Heart right ventricle (tissue), 16 donors: ENCODE measurements around the gene RNF43. TPM values are rescaled to one million over a fixed set of nuclear protein-coding genes. Genes with fewer than 3 reads are reported as not detected.

ENCODE experiments used
- ATAC-seq, 8 donors: fragments of 200-7000 bp; cut with Tn5 transposase; one replicate each; pipeline ENCODE4 v1.9.1; 2020; ENCODE audit warnings: mild to moderate bottlenecking in 8 of 8, moderate library complexity in 8 of 8, moderate number of reproducible peaks in 1 of 8
- DNase-seq, 2 donors: peaks; one replicate each; pipeline ENCODE4 v3.0.0-alpha.2; 2020
- H3K27ac ChIP-seq, 10 donors: fragments of 200-600 bp; sonication (generic) in 2 of 10; one replicate each; pipeline versions ENCODE4 v1.5.0 to v1.8.0; 2020 to 2022; ENCODE audit warnings: mild to moderate bottlenecking in 3 of 10
- H3K27me3 ChIP-seq, 7 donors: fragments of 200-600 bp; one replicate each; pipeline ENCODE4 v1.8.0; 2021 to 2022; ENCODE audit warnings: mild to moderate bottlenecking in 2 of 7
- H3K36me3 ChIP-seq, 9 donors: fragments of 200-600 bp; sonication (generic) in 1 of 9; one replicate each; pipeline versions ENCODE4 v1.5.0 to v1.8.0; 2020 to 2022; ENCODE audit warnings: mild to moderate bottlenecking in 2 of 9
- H3K4me1 ChIP-seq, 9 donors: fragments of 200-600 bp; sonication (generic) in 1 of 9; one replicate each; pipeline versions ENCODE4 v1.5.0 to v1.8.0; 2020 to 2022; ENCODE audit warnings: mild to moderate bottlenecking in 4 of 9
- H3K4me3 ChIP-seq, 10 donors: fragments of 200-600 bp; sonication (generic) in 2 of 10; one replicate each; pipeline versions ENCODE4 v1.5.0 to v1.8.0; 2020 to 2022; ENCODE audit warnings: mild to moderate bottlenecking in 7 of 10, moderate library complexity in 2 of 10
- H3K9me3 ChIP-seq, 11 donors: fragments of 200-600 bp in 10 of 11; sonication (generic) in 2 of 11; one replicate each; pipeline versions ENCODE4 v1.5.0 to v1.8.0; 2013 to 2022; ENCODE audit warnings: mild to moderate bottlenecking in 2 of 11, control low read depth in 1 of 11, moderate library complexity in 1 of 11
- WGBS, 2 donors: extraction: QIAGEN DNeasy Blood & Tissue Kit; methylation state at CpG; one replicate each; pipeline ENCODE4 v1.1.7; 2013; ENCODE audit warnings: inconsistent platforms in 1 of 2; 5-methylcytosine and 5-hydroxymethylcytosine counted together
- intact Hi-C, 10 donors: fragments of 100-400 bp; cut with DNase I; formaldehyde crosslinking; loops; one replicate each; pipeline versions ENCODE4 v1.11.1 to v1.14.2; 2022
- polyA plus RNA-seq, 2 donors: library from polyadenylated mRNA; stranded (reverse); fragments of 200-250 nt; gene quantifications; one replicate each; pipeline ENCODE4 v1.2.3, GENCODE V29; 2013
- total RNA-seq, 10 donors: library from RNA; stranded (reverse); fragmentation: NEBNext Ultra II Directional in 3 of 10; extraction: Animal tissue kit (Norgen Biotek cat#: 25700) in 3 of 10; gene quantifications; one replicate each; pipeline versions ENCODE4 v1.2.1 to v1.2.4, GENCODE V29; 2021 to 2023
- TF ChIP-seq, protein P1 (sequence below), 9 donors: fragments of 200-600 bp; sonication (generic) in 2 of 9; IDR thresholded peaks; one replicate each; pipeline versions ENCODE4 v1.5.0 to v1.8.0; 2021 to 2022; ENCODE audit warnings: antibody characterized with exemption in 9 of 9, mild to moderate bottlenecking in 5 of 9, moderate library complexity in 1 of 9
- donor health status: Arrhythmogenic right ventricular cardiomyopathy.
- donor health status: ischemic (EF 13 %, LVEDD 7.1; RV severe dilation, severe dysfunction).
- donor health status: healthy with polysubstance abuse.
- donor health status: DM: no; HTN: yes; CAD: no.
- donor health status: DM: no; HTN: no; CAD: no.
- donor health status: ischemic (EF 25% LVEDD 6.9; RV normal size, moderate dysfunction).
- donor health status: ischemic (EF 25% LVEDD 5.7; RV mildly dilated, moderate dysfunction).
- donor health status: healthy.
- donor health status: DM: yes; HTN: yes; CAD: no.
- donor health status: Ischemic cardiomyopathy.
- donor health status: ischemic (EF 35%, LVEDD 5.7; RV mildly dilated, moderate dysfunction).
- donor health status: nonischemic (EF 11% LVEDD 7.7; RV severe dilation, severe dysfunction).
- donor health status: DM: yes; HTN: yes; CAD: no.
- donor health status: PGD.
- donor health status: ischemic (EF 29% LVEDD 5.4; RV normal size, mild dysfunction).
- donor health status: nonischemic (EF 23%, LVEDD 6.1; RV moderate dilation, normal function).

RNF43 gene
- total and polyA plus RNA-seq, 12 donors, result 0.86 to 6.1 (median 3.6) TPM

- intact Hi-C loops, result no loop called here
- Histone ChIP-seq H3K27me3 (no peaks in the 10 kb centered on the region), H3K4me1 (peaks cover 0 to 22% (median 0%) of the 10 kb centered on the region in 9 donors), H3K9me3 (no peaks in the 10 kb centered on the region), H3K27ac (no peak overlapping the region), H3K36me3 (no peaks in the 10 kb centered on the region), H3K4me3 (no peak overlapping the region)
- TF ChIP-seq, protein P1, sequence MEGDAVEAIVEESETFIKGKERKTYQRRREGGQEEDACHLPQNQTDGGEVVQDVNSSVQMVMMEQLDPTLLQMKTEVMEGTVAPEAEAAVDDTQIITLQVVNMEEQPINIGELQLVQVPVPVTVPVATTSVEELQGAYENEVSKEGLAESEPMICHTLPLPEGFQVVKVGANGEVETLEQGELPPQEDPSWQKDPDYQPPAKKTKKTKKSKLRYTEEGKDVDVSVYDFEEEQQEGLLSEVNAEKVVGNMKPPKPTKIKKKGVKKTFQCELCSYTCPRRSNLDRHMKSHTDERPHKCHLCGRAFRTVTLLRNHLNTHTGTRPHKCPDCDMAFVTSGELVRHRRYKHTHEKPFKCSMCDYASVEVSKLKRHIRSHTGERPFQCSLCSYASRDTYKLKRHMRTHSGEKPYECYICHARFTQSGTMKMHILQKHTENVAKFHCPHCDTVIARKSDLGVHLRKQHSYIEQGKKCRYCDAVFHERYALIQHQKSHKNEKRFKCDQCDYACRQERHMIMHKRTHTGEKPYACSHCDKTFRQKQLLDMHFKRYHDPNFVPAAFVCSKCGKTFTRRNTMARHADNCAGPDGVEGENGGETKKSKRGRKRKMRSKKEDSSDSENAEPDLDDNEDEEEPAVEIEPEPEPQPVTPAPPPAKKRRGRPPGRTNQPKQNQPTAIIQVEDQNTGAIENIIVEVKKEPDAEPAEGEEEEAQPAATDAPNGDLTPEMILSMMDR (IDR thresholded peaks at IDR 0.05), result no peak
- DNase-seq (no peak), ATAC-seq (no peak)
- WGBS, 2 donors, result 76 to 85% methylated on average over 5 of the region's 5 CpGs
Observed at GRCh38 chr17:58377661-58378060, 39.7 kb downstream of the RNF43 start.

DNA sequence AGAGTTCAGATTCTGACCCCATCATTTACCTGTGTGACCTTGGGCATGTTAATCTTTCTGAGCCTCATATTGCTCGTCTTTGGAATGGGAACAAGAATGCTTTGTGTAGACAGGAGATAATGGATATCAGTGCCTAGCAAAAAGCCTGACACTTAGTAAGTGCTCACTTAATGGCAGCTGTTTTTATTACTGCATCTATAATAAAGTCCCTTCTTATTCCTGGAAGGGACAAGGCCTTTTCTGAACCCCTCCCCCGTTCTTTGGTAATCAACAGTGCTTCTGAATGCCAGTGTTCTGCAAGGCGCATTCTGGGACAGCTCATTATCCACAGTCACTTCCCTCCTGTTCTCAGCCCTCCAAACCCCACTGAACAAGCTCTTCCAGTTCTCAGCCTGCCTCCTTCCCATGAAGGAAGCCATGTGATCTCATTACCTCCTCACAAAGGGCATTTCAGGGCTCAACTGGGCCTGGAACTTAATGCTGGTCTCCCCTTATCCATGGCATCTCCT lies 40.2 kb downstream of the RNF43 start:
- no peak for DNase-seq
- Histone ChIP-seq H3K4me3 (no peak overlapping the region), H3K27ac (no peak overlapping the region), H3K9me3 (no peaks in the 10 kb centered on the region), H3K27me3 (no peaks in the 10 kb centered on the region), H3K36me3 (no peaks in the 10 kb centered on the region), H3K4me1 (peaks cover 0 to 17% (median 0%) of the 10 kb centered on the region in 9 donors)
- no peak for ATAC-seq
- intact Hi-C loops, result no loop called here
- WGBS, 2 donors, result 68 to 76% methylated on average over 3 of the region's 3 CpGs
- TF ChIP-seq, protein P1 (IDR thresholded peaks at IDR 0.05), result no peak

GRCh38 chr17:58376472-58377000 lies 40.8 kb downstream of the RNF43 start:
- no peaks in the 10 kb centered on the region for H3K27me3 ChIP-seq
- no peak overlapping the region for H3K27ac ChIP-seq
- intact Hi-C loops, result no loop called here
- peaks cover 0 to 13% (median 0%) of the 10 kb centered on the region in 9 donors for H3K4me1 ChIP-seq
- 65 to 71% methylated on average over 4 of the region's 4 CpGs for WGBS, 2 donors
- H3K36me3 ChIP-seq, result no peaks in the 10 kb centered on the region
- TF ChIP-seq, protein P1 (IDR thresholded peaks at IDR 0.05), result no peak
- no peak overlapping the region for H3K4me3 ChIP-seq
- no peak for ATAC-seq
- no peak for DNase-seq
- no peaks in the 10 kb centered on the region for H3K9me3 ChIP-seq

DNA sequence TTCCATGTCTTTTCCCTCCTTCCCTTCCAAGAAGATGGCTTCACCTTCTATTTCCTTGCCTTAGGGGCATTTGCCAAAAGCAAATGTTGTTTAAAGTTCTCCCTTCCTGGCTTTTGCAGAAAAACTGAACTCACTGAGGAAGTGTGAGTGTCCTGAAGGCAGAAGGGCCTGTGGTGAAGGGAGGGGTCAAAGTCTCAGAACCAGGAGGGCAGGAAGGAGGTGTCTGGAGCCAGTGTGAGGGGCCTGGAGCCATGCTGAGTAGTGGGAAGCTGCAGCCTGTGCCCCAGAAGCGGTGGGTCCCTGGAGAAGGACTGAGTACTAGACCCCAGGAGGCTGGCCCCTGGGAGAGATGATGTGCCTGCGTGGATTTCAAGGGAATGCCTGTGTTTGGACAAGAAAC lies 41.5 kb downstream of the RNF43 start:
- no peaks in the 10 kb centered on the region for H3K9me3 ChIP-seq
- no peaks in the 10 kb centered on the region for H3K36me3 ChIP-seq
- no peaks in the 10 kb centered on the region for H3K27me3 ChIP-seq
- TF ChIP-seq, protein P1 (IDR thresholded peaks at IDR 0.05), result no peak
- ATAC-seq, result no peak
- H3K4me1 ChIP-seq, result peaks cover 0 to 13% (median 0%) of the 10 kb centered on the region in 9 donors
- intact Hi-C loops, result no loop called here
- H3K4me3 ChIP-seq, result no peak overlapping the region
- no peak for DNase-seq
- H3K27ac ChIP-seq, result no peak overlapping the region
- 68 to 85% methylated on average over 2 of the region's 2 CpGs for WGBS, 2 donors
